ENCODE measurements around the gene DLST.

DLST gene

DNA sequence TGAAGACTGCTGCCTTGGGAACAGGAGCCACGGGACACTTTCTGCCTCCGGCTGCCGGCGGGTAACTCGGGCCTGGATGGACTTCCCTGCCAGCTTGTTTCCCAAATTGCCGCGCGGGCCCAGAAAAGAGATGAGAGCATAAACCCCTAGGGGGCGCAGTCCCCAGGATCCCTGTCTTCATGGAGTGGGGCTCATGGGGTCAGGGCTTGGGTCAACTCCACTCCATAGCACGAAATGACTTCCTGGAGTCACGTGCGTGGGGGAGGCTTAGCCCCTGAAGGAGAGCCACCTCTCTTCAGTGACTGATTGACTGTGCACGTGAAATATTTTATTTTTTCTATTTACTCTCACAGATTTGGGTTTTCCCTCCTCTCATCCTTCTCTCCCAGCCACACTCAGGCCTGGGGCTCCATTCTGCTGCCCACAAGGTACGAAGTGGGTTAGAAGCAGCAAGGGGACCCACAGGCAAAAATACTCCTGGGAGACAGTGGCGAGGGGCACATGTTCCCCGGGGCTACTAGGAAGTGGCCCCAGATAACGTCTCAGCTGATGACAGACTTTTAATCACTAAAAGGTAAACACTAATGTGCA is 63.6 kb downstream of the DLST start:
- no peak for DNase-seq

DNA sequence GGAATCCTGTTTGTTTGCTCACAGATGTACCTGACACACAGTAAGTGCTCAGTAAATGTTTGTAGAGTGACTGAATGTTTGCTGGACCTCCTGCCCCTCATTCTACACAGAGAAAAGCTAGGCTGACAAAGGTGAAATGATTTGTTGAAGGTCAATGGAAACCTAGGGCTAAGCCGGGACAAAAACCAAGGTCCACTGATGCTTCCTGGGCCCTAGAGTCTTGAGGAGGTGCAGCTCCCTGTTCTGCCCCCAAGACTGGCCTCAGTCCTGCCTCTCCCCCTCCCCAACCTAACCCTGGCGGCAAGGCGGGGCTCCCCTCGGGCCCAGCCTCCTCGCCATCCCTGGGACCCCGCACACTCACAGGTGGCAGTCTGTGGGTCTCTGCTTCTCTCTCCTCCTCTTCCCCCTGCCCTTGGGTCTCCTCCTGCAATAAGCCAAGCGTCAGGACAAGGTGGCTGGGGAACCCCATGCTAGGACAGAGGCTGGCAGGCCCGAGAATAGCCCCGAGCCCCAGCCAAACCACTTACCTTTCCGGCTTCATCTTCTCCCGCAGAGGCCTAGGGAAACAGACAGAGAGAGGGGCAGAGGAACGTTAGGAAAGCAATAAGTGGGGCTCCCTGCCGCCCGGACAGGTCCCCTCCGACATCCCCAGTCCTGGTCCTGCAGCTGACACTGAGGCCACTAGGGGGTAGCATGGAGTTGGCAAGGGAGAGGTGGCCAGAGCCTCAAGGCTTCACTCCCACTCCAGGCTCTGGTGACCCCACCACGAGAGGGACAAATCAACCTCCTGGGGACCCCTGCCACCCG is 64.3 kb downstream of the DLST start:
- DNase-seq: no peak

- no peak for DNase-seq
Measured at GRCh38 chr14:74946659-74947281, 65.1 kb downstream of the DLST start.

DNA sequence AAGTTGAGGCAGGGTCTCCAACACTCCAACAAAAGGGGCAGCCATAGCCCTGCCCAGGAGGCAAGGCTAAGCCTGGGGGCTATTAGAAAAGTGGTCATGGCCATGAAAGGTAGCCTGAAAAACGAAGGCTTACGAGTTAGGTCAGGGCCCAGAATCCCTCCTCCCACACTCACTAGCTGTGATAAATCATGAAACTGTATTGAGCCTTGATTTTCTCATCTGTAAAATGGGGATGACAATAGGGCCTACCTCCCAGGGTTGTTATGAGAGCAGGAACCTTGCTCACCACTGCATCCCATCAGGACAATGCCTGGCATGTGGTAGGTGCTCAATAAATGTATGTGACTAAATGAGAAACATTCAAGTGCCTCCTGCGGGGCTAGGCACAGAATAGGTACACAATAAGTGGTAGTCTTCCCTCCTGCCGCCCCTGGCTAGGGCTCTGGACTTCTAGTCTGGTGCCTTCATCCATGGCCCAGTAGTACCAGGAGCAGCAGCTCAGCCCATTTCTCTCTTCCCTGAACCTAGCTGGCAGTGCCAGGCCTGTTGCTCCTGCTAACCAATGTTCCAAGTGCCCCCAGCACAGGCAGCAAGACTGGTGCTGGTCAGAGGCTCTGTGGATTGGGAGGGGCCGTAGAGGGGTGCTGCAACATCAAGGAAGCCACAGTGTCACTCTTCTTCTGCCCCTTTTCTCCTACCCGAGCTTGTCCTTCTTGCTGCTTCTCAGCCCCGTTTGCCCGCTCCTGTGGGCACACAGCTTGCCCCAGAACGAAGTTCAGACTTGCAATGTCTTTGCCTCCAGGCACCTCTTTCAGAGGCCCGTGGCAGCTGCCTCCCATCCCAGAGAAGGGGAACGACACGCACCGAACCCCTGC is 65.9 kb downstream of the DLST start:
- no peak for DNase-seq

DNA sequence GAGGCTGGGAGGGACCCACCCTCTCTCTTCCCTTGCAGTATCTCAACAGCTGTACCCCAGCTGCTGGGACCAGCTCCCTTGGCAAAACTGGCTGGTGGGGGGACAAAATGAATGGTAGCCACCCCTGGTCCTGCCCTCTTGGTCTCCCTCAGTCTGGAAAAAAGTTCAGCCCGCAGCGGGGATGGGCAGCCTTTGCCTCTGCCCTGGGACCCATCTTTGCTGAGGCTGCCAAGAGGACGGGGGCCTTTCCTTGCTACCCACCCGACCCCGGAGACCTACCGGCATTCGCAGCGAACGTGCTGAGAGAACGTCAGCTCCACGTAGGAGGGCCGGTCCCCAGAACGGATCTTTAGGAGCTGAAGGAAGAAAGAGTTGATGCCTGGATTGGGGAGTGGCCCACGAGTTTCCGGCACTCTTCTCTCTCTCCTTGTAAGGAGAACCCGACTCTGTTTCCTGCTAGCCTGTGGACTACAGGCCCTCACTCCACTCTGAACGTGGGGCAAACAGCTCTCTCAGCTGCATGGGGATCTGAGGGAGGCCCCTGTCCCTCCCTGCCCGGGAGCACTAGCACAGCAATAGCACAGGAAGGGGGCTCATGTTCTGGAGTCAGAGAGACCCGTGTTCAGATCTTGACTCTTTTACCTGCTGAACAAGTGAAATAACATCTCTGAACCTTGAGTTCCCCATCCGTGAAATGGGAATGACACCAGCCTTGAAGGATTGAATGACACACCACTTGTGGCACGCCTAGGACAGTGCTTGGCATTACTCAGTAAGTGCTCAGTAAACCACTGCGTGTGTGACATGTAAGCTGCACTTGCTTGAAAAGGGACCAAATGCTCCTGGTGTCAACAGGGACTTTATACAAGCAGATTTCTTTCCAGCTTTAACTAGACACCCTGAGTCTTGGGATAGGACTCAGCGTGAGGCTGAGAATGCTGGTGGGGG is 66.8 kb downstream of the DLST start:
- DNase-seq: no peak

DNA sequence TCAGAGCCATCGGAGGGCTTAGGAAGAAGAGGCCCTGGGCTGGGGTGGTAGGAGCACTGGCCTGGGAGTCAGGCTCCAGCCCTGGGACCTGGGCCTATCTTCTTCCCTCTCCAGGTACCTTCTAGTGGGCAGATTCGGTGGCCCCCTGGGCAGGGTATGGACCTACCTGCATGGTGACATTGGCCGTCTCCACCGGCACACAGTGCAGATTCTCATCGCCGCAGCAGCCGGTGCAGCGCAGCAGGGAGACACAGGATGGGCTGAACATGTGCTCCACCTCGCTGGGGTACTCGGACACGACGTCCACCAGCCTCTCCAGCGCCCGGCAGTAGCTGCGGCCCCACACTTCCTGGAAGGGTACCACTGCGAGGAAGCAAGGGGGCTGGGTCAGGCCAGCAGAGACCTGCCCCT is 67.5 kb downstream of the DLST start:
- DNase-seq: no peak

DNA sequence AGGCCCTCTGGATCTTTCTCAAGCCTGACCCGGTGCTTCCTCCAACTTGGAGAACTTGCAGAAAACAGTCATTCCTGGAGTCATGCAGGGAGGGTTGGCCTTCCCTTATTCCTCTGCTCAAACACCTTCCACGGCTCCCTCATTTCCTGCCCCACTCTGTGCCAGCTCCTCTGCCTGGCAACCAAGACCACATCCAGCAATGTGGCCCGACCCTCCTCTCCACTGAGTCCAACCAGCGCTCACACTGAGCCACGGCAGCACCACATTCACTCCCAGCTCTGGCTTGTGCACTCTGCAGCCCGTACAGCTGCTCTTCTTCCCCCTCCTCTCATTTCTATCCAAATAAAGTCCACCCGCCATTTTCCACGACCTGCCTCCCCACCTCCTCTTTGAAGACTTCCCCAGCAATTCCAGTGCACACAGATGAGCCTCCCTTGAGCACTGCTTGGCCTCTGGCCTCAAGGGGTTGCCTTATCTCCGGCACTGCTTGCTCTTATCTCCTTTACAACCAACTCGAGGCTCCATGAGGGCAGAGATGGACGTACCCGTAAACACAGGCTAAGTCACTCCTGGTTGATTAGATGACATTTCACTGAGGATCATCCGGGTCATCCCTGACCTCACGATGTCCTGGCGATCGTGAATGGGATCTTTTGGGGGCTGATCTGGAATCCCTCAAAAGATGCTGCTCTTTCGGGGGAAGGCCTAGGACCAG is 68.3 kb downstream of the DLST start:
- no peak for DNase-seq

DNA sequence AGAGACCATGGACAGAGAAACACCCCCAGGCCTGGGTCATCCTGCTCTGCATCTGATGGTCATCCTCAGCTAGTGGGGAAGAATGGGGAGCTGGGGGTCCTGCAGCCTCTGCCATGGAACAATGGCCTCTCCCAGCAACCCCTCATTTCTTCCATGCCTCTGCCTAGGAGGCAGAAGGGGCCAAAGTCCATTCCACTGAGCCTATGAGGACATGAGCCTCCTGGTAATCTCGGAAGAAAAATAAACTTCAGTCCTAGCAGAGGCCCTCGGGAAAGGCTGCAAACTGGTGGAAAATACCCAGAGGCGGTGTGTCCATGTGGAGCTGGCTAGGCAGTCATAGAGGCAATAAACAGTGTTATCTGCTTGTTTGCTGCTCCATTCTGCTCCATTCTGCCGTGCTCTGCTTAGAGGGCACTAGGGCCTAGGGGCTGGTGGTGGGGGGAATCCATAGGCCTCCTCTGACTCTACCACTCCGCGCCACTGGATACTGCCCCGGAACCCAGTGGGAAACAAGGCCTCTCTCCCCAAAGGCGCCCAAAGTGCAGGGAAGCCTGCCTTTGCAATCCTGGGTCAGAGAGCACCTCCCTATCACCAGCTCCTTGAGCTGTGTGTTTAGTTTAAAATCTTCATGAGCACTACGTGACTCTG is 69.2 kb downstream of the DLST start:
- DNase-seq: no peak

DNA sequence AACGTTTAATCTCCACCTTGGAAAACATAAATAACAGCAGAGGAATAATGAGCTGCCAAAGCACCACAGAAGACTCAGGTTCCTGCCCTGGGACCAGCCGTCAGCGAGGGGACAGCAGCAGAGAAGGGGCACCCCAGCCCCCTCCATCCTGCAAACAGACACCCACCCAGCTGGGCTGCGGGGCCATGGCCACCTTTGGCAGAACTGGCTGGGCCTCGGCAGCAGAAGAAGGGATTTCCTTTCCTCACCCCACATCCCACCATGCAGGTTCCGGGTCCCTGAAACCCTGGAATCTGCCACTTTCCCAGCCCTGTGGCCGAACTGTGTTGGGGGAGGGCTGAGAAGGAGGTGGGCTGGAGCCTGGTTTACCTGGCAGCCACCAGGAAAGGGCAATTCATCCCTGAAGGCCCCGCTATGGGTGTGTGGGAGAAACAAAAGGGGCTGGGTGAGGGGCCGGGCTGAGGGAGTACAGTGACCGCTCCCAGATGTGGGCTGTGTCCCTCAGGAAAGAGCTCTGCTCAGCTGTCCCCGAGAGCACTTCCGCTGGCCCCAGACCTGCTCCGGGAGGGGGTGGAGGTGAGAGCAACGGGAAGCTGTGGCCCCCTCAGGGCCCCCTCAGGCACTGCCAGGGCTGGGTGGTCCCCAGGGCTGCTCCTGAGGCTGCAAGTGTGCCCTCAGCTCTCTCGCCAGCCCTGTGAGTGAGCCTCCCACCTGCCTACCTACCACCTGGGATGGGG is 69.9 kb downstream of the DLST start:
- no peak for DNase-seq

GRCh38 chr14:74952180-74952665 is 70.5 kb downstream of the DLST start:
- no peak for DNase-seq

GRCh38 chr14:74952697-74953484 is 71.2 kb downstream of the DLST start:
- DNase-seq: peak; percentile 80
